NCI-H524 (cell line): Measurements from ENCODE around the gene HCN4.

ENCODE experiments used
- DNase-seq, 2 experiments: peaks; one replicate each; lab custom pipeline; 2025; lab: John Stamatoyannopoulos, UW

HCN4 gene

DNA sequence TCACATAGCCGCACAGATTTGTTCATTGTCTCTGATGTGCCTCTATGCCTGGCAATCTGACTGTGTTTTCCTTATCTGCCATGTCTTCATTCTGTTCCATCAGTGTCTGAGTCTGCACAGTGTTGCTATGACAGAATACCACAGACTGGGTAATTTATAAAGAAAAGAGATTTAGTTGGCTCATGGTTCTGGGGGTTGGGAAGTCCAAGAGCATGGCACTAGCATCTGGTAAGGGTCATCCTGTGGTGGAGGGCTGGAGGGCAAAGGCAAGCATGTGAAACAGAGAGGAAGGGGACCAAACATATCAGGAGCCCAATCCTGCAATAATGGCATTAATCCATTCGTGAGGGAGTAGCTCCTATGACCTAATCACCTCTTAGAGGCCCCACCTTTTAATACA is 11.9 kb upstream of the HCN4 start:
- no peak for DNase-seq

- DNase-seq, result no peak
Measured at GRCh38 chr15:73378089-73378488, 9.3 kb upstream of the HCN4 start.

- peak; percentile 43 to 80 for DNase-seq
Measured at GRCh38 chr15:73375755-73376305, 7.1 kb upstream of the HCN4 start.

DNA sequence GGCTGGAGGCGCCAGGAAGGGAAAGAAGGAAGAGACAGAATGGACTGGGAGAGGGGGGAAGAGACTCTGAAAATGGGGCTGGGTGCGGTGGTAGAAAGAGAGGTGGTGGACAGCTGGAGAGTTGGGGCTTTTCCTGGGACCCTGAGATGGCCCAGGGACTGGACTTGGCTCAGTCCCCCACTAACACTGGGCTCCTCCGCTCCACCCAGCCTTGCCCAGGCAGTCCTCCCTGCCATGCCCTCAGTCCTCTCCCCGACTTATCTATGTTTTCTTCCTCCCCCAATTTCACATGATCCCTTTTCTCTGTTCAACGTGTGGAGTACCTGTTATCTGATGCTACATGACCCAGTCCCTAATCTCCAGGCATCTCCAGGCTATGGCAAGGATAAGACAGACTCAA is 6.3 kb upstream of the HCN4 start:
- no peak for DNase-seq

- no peak for DNase-seq
Measured at GRCh38 chr15:73374604-73375003, 5.8 kb upstream of the HCN4 start.

DNA sequence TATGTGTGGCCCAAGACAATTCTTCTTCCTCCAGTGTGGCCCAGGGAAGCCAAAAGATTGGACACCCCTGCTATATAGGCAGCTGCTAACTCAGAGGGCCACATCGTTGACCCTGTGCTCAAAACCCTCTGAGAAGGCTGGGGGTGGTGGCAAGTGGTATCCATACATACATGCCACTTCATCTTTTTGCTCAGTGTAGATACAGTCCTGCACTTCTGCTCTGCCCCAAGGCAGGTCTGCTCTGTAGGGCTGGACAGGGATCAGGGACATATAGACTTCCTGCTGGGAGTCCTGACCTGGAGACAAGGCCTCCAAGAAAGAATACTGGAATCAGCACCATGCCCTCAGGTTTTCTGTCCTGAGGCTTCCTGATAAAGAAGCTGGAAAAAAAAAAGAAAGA is 4.5 kb upstream of the HCN4 start:
- no peak for DNase-seq

GRCh38 chr15:73371812-73372211 is 3.1 kb upstream of the HCN4 start:
- no peak for DNase-seq

- peak; percentile 89 to 96 for DNase-seq
Measured at GRCh38 chr15:73370151-73370550, 1.4 kb upstream of the HCN4 start.

DNA sequence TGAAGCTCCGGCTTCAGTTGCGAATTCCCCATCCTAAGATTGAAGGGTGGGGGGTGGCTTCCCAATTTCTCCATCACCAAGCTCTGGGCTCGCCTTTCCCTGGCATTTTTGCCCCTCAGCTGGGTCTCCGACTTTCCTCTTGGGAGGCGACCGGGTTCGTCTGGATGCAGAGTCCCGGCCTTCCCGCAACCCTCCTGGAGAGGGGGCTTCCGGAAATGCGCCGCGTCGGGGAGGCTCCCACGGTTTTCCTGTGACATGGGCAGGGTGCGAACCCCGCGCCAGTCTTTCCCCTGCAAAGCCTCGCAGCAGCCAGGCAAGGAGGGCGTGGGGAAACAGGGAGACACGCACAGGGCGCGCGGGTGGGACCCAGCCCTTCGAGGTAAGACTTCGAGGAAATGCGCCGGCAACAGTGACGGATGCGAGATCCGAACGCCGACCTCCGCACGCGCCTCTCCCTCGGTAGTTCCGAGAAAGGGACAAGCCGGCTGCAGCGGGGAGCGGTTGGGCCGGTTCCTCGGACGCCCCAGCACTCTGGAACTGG is 466 bp upstream of the HCN4 start:
- peak in 1 of 2 experiments; percentile 29 for DNase-seq

- peak in 1 of 2 experiments; percentile 27 for DNase-seq
Measured at GRCh38 chr15:73367624-73368300, 996 bp downstream of the HCN4 start.

- peak in 1 of 2 experiments; percentile 25 for DNase-seq
Measured at GRCh38 chr15:73366766-73367623, 1.8 kb downstream of the HCN4 start.

- DNase-seq, result no peak
Measured at GRCh38 chr15:73364070-73364469, 4.7 kb downstream of the HCN4 start.

DNA sequence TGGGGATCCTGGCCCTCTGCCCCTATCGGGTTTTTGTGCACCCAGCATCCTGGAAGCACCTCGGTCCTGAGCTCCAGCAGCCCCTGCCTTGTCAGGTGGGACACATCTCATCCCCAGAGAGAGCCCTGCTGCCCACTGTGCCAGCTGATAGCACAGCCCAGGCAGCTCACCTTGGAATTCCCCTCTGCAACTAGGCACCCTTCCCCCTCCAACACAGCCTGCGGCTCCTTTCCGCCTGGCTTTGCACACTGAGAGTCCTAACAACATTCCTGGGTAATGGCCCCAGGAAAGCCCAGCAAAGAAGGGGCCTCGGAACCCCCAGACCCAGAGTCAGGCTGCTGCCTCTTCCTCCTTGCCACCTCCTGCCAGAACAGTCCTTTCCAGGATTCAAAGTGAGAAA is 5.9 kb downstream of the HCN4 start:
- DNase-seq, result no peak

- DNase-seq, result peak in 1 of 2 experiments; percentile 39
Measured at GRCh38 chr15:73361337-73361736, 7.4 kb downstream of the HCN4 start.

DNA sequence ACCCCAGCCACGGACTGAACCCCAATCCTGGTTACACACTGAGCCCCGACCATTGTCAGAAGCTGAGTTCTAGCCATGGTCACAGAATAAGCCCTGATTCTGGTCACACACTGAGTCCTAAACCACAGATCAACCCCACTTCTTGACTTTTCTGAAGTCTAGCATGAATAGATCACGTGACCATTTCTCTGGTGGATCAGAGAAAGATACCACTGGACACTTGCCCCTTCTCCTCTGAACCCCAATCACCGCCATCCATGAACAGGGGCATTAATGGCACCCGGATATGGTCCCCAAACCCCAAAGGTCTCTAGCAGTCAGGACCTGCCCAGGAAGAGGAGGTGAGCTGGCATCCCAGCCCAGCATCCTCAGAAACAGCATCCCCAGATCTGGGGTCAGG is 9.1 kb downstream of the HCN4 start:
- DNase-seq, result no peak

DNA sequence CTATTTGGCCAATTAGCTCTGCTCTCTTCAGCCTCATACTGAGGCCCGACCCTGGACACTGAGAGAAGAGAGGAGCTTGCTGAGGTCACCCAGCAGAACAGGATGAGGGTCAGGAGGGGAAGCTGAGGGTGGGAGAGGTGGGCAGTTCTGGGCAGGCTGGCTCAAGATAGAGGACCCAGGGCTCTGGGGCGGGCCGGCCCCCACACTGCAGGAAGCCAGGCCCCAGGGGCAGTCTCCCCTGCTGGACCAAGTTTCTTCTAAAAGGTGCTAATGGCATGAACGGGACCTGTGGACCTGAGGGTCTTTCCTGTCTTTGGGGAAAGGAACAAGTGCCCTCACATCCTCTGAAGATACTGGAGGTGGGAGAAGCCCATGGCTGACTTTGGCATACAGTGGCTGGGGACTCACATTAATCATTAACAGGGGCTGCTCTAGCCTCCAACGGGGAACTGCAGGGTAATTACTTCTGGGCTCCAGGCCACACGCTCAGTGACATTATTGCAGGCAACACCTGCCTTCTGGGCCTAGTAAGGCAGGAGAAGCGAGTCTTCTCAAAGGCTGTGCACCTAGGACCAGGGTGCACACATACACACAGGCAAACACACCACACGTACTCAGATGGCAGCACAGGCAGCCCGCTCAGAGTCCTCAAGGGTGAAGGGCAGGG is 10.6 kb downstream of the HCN4 start:
- no peak for DNase-seq

- DNase-seq, result no peak
Measured at GRCh38 chr15:73355612-73356265, 13.0 kb downstream of the HCN4 start.

GRCh38 chr15:73354241-73354640 is 14.5 kb downstream of the HCN4 start:
- no peak for DNase-seq

GRCh38 chr15:73353734-73354133 is 15.0 kb downstream of the HCN4 start:
- DNase-seq, result no peak

DNA sequence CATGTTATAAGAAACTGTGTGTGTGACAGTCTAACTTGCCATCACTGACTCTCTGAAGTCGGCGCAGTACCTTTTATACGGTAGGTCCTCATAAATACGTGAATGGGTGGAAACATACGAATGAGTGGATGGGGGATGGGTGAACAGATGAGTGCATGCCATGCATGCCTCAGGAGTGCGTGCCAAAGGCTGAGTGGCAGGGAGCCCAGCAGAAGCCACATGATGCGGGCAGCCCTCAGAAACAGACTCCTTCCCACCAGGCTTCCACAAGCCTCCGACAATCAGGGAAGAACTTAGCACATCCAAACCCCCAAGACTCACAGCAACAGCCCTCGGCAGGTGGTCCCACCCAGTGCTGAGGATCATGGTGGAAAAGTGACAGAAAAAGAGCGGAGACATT is 16.7 kb downstream of the HCN4 start:
- no peak for DNase-seq

GRCh38 chr15:73349191-73349590 is 19.6 kb downstream of the HCN4 start:
- no peak for DNase-seq
